Measurements from ENCODE around the gene FOCAD. TPM values are rescaled to one million over a fixed set of nuclear protein-coding genes. Genes with fewer than 3 reads are reported as not detected.
A peak's percentile ranks its signal among the peaks of the same experiment; 100 is the strongest.

Gene FOCAD
- total and polyA plus RNA-seq, 2 experiments from 2014 or later: 20.8 to 67.4 TPM

DNA sequence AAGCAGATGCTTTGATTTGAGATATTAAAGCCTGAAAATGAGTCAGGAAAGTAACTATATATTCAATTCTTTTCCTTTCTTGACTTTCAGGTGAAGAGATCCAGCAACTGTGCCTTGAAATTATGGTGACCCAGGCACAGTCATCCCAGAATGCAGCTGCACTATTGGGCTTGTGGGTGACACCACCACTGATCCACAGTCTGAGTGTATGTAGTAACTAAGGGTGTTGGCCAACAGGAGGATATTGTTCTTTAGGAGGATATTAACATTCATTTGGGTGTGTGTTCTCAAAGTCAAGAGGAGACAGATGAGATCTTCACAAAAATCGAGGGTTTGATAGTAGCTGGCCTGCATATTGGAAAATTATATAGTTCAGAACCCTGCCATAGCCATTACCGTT, 294.2 kb downstream of the FOCAD start:
- no peaks in the 10 kb centered on the region for H3K79me2 ChIP-seq (ENCODE audit: insufficient read depth)
- H3K27ac ChIP-seq: no peak overlapping the region
- DNase-seq: no peak
- no peaks in the 10 kb centered on the region; the same call in 1 of the 2 replicates for H4K20me1 ChIP-seq (ENCODE audit: insufficient read depth)
- H3K27me3 ChIP-seq (replicated peaks; ENCODE audit: insufficient read depth): no peaks in the 10 kb centered on the region
- H2AFZ ChIP-seq: no peak overlapping the region
- peaks cover 23% of the 10 kb centered on the region for H3K4me1 ChIP-seq (ENCODE audit: insufficient read depth)
- no peak for TF ChIP-seq EZH2phosphoT487 (IDR thresholded peaks at IDR 0.05; ENCODE audit: insufficient read depth, low read depth)
- no peak for TF ChIP-seq EZH2 (IDR thresholded peaks at IDR 0.05; ENCODE audit: insufficient read depth, poor library complexity, severe bottlenecking)
- peaks cover 11% of the 10 kb centered on the region; the same call in 1 of the 2 replicates for H3K36me3 ChIP-seq (ENCODE audit: low read depth)
- no peak overlapping the region for H3K9ac ChIP-seq
- no peaks in the 10 kb centered on the region for H3K9me2 ChIP-seq (ENCODE audit: insufficient read depth)
- no peaks in the 10 kb centered on the region for H3K9me3 ChIP-seq (ENCODE audit: low read depth)
- no peak overlapping the region for H3K4me2 ChIP-seq (ENCODE audit: unreplicated experiment)
- WGBS, 2 experiments (ENCODE audit: low coverage in 1 of 2, low lambda C conversion rate in 2 of 2, missing lambda C conversion rate in 2 of 2): 64 to 71% methylated on average over 2 of the region's 2 CpGs
- in situ Hi-C loops (cut with MboI): no loop called here
- H3F3A ChIP-seq (ENCODE audit: insufficient read depth): peaks cover 27% of the 10 kb centered on the region
- no peak overlapping the region for H3K4me3 ChIP-seq

DNA sequence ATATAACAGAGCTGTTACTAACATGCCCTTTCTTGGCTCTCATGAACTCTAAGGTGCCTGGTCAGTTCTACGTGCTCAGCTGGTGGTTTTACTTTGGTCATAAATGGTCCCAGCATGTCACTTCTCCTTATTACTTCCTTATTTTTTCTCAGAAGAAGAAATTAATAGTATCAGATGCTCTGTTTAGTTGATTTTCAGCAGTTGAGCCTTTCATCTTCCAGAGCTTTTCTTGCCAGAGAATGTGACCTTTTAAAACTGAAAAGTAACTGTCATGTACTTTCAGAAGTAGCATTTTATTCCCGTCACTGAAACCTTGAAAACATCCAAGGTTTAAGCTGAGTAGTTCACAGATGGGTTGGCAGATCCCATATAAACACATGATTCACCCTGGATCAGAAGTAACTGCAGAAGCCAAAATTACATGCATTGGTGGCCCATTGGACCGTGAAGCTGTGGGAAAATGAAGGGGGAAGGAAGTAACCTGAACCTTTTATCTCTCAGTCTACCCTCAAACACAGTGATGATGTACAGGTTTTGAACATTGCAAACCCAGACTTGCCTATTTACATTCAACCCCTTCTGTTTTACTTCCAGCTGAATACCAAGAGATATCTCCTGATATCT, 296.9 kb downstream of the FOCAD start:
- in situ Hi-C loops (cut with MboI): no loop called here
- Histone ChIP-seq H4K20me1 (ENCODE audit: insufficient read depth) (no peaks in the 10 kb centered on the region), H3K9ac (peak overlapping the region; percentile 56), H3K27ac (peak overlapping the region; percentile 83), H3K79me2 (ENCODE audit: insufficient read depth) (no peaks in the 10 kb centered on the region), H3K4me2 (ENCODE audit: unreplicated experiment) (peak overlapping the region; percentile 67), H3K4me3 (peak overlapping the region; percentile 43), H3F3A (ENCODE audit: insufficient read depth) (peaks cover 27% of the 10 kb centered on the region), H3K4me1 (ENCODE audit: insufficient read depth) (peaks cover 23% of the 10 kb centered on the region), H3K9me3 (ENCODE audit: low read depth) (no peaks in the 10 kb centered on the region), H3K36me3 (ENCODE audit: low read depth) (peaks cover 11% of the 10 kb centered on the region; the same call in 1 of the 2 replicates), H3K9me2 (ENCODE audit: insufficient read depth) (no peaks in the 10 kb centered on the region), H3K27me3 (replicated peaks; ENCODE audit: insufficient read depth) (no peaks in the 10 kb centered on the region), H2AFZ (no peak overlapping the region; the same call in 1 of the 2 replicates)
- 4 to 7% methylated on average over 3 of the region's 3 CpGs for WGBS, 2 experiments (ENCODE audit: low coverage in 1 of 2, low lambda C conversion rate in 2 of 2, missing lambda C conversion rate in 2 of 2)
- peak; percentile 89 for DNase-seq
- TF ChIP-seq EZH2 (IDR thresholded peaks at IDR 0.05; ENCODE audit: insufficient read depth, poor library complexity, severe bottlenecking): no peak
- no peak for TF ChIP-seq EZH2phosphoT487 (IDR thresholded peaks at IDR 0.05; ENCODE audit: insufficient read depth, low read depth)

DNA sequence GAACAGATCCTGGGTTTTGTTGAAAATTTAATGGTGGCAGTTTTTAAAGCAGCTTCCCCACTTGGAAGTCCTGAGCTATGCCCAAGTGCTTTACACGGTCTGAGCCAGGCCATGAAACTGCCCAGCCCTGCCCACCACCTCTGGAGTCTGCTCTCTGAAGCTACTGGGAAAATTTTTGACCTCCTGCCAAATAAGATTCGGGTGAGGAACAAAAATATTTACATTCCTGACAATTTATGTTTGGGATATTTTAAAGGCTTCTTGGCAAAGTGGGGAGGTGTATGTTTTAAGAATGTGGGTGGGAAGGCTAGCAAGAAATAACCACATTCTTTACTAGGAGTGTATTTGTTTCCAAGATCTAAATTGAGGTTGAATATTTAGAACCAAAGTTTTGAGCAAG, 297.4 kb downstream of the FOCAD start:
- no peaks in the 10 kb centered on the region for H3K79me2 ChIP-seq (ENCODE audit: insufficient read depth)
- peaks cover 23% of the 10 kb centered on the region for H3K4me1 ChIP-seq (ENCODE audit: insufficient read depth)
- H2AFZ ChIP-seq: no peak overlapping the region; the same call in 1 of the 2 replicates
- no peaks in the 10 kb centered on the region for H4K20me1 ChIP-seq (ENCODE audit: insufficient read depth)
- DNase-seq: peak; percentile 74
- 11 to 19% methylated on average over 2 of the region's 2 CpGs for WGBS, 2 experiments (ENCODE audit: low coverage in 1 of 2, low lambda C conversion rate in 2 of 2, missing lambda C conversion rate in 2 of 2)
- peak overlapping the region; percentile 83 for H3K27ac ChIP-seq
- H3K9me2 ChIP-seq (ENCODE audit: insufficient read depth): no peaks in the 10 kb centered on the region
- in situ Hi-C loops (cut with MboI): no loop called here
- peaks cover 14% of the 10 kb centered on the region; the same call in 1 of the 2 replicates for H3K36me3 ChIP-seq (ENCODE audit: low read depth)
- H3K4me2 ChIP-seq (ENCODE audit: unreplicated experiment): peak overlapping the region; percentile 67
- H3F3A ChIP-seq (ENCODE audit: insufficient read depth): peaks cover 27% of the 10 kb centered on the region
- no peaks in the 10 kb centered on the region for H3K9me3 ChIP-seq (ENCODE audit: low read depth)
- H3K27me3 ChIP-seq (replicated peaks; ENCODE audit: insufficient read depth): no peaks in the 10 kb centered on the region
- peak overlapping the region; percentile 43 for H3K4me3 ChIP-seq
- H3K9ac ChIP-seq: peak overlapping the region; percentile 56
- TF ChIP-seq EZH2 (IDR thresholded peaks at IDR 0.05; ENCODE audit: insufficient read depth, poor library complexity, severe bottlenecking) (no peak), EZH2phosphoT487 (IDR thresholded peaks at IDR 0.05; ENCODE audit: insufficient read depth, low read depth) (no peak)

DNA sequence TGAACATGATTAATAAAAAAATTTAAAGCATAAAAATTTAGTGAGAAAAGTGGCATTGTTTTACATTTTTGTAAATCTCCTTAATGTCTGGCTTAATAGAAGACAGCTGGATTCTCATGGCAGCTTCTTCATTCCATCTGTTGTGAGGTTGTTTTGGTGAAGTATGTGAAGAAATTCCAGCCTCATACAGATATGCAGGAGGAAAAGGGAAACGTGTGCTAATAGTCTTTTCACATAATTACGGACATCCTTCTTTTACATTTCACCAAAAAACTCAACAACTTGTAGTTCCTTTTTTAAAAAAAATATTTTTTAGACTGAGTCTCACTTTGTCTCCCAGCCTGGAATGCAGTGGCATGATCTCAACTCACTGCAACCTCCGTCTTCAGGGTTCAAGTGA, 300.4 kb downstream of the FOCAD start:
- Histone ChIP-seq H3F3A (ENCODE audit: insufficient read depth) (peaks cover 27% of the 10 kb centered on the region), H2AFZ (no peak overlapping the region), H3K9ac (no peak overlapping the region), H3K9me3 (ENCODE audit: low read depth) (no peaks in the 10 kb centered on the region), H3K27ac (no peak overlapping the region), H3K36me3 (ENCODE audit: low read depth) (peaks cover 6% of the 10 kb centered on the region), H3K4me1 (ENCODE audit: insufficient read depth) (peaks cover 27% of the 10 kb centered on the region), H3K79me2 (ENCODE audit: insufficient read depth) (no peaks in the 10 kb centered on the region), H4K20me1 (ENCODE audit: insufficient read depth) (no peaks in the 10 kb centered on the region), H3K9me2 (ENCODE audit: insufficient read depth) (no peaks in the 10 kb centered on the region), H3K4me3 (no peak overlapping the region), H3K27me3 (replicated peaks; ENCODE audit: insufficient read depth) (no peaks in the 10 kb centered on the region), H3K4me2 (ENCODE audit: unreplicated experiment) (no peak overlapping the region)
- TF ChIP-seq EZH2 (IDR thresholded peaks at IDR 0.05; ENCODE audit: insufficient read depth, poor library complexity, severe bottlenecking): no peak
- no peak for TF ChIP-seq EZH2phosphoT487 (IDR thresholded peaks at IDR 0.05; ENCODE audit: insufficient read depth, low read depth)
- in situ Hi-C loops (cut with MboI): no loop called here
- peak; percentile 25 for DNase-seq
- 51 to 56% methylated on average over 3 of the region's 3 CpGs for WGBS, 2 experiments (ENCODE audit: low coverage in 1 of 2, low lambda C conversion rate in 2 of 2, missing lambda C conversion rate in 2 of 2)

Data from GM23248 (cell line).